Measurements from ENCODE around the gene GIT2.

DNA sequence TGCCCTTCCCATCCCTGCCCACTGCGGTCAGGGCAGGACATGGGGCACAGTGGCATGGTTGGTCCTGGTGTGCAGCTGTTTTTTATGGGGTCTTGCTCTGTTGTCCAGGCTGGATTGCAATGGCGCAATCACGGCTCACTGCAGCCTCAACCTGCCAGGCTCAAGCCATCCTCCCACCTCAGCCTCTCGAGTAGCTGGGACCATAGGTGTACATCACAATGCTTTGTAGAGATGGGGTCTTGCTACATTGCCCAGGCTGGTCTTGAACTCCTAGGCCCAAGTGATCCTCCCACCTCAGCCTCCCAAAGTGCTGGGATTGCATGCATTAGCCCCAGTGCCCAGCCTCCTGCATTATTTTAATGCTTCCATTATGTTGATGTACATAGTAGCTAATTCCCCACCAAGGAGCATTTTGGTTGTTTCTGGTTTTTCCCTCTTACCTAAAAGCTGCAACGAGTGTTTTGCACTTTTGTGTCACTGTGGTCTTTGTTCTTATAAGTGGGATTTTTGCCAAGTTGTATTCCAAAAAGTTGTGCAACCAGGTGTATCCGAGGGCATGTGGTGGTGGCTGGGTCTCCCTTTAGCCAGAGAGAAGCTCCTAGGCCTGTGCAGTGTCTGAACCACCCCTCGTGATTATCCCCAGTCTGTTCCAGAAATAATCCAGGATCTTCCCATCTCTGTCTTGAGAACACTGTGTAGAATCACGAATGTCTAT lies 85.8 kb downstream of the GIT2 start:
- TF ChIP-seq CREM (CRISPR knock-in tag; IDR thresholded peaks at IDR 0.05) (no peak), CTCF (IDR thresholded peaks at IDR 0.05) (no peak), ZNF232 (CRISPR knock-in tag; IDR thresholded peaks at IDR 0.05) (no peak), ZNF263 (CRISPR knock-in tag; IDR thresholded peaks at IDR 0.05; ENCODE audit: low read depth) (no peak), JUN (CRISPR knock-in tag; IDR thresholded peaks at IDR 0.05) (no peak), ZNF317 (CRISPR knock-in tag; IDR thresholded peaks at IDR 0.05; ENCODE audit: borderline replicate concordance, low read depth) (no peak), ARID4B (CRISPR knock-in tag; IDR thresholded peaks at IDR 0.05; ENCODE audit: borderline replicate concordance) (no peak)
- TF ChIP-seq, protein P1, sequence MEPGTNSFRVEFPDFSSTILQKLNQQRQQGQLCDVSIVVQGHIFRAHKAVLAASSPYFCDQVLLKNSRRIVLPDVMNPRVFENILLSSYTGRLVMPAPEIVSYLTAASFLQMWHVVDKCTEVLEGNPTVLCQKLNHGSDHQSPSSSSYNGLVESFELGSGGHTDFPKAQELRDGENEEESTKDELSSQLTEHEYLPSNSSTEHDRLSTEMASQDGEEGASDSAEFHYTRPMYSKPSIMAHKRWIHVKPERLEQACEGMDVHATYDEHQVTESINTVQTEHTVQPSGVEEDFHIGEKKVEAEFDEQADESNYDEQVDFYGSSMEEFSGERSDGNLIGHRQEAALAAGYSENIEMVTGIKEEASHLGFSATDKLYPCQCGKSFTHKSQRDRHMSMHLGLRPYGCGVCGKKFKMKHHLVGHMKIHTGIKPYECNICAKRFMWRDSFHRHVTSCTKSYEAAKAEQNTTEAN (CRISPR knock-in tag; IDR thresholded peaks at IDR 0.05) = no peak
- TF ChIP-seq, protein P2, sequence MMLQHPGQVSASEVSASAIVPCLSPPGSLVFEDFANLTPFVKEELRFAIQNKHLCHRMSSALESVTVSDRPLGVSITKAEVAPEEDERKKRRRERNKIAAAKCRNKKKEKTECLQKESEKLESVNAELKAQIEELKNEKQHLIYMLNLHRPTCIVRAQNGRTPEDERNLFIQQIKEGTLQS (CRISPR knock-in tag; conservative IDR thresholded peaks at IDR 0.05) = no peak

Measured in WTC11 (cell line).